GM23338 (cell line): ENCODE data around the gene OMP. TPM values are rescaled to one million over a fixed set of nuclear protein-coding genes. Genes with fewer than 3 reads are reported as not detected.

ENCODE experiments used
- ATAC-seq: fragments of 200-7000 bp; cut with Tn5 transposase; 3 replicates; pipeline ENCODE4 v1.9.1; 2020
- DNase-seq: peaks from one replicate; pipeline ENCODE4 v3.0.0-alpha.2; 2015; ENCODE audit warnings: low spot score
- H2AFZ ChIP-seq: fragments of 200-600 bp; sonication (generic); 2 replicates; pipeline ENCODE4 v1.8.0; 2016; ENCODE audit warnings: antibody characterized with exemption, mild to moderate bottlenecking, moderate library complexity
- H3F3A ChIP-seq: fragments of 200-600 bp; sonication (generic); replicated peaks from 2 replicates; pipeline ENCODE4 v1.8.0; 2017; ENCODE audit warnings: antibody characterized with exemption, mixed run types, low read depth
- H3K27ac ChIP-seq: fragments of 200-600 bp; sonication (generic); 2 replicates; pipeline ENCODE4 v1.6.1; 2016; ENCODE audit warnings: low read depth
- H3K27me3 ChIP-seq: fragments of 200-600 bp; sonication (generic); 2 replicates; pipeline ENCODE4 v1.8.0; 2016; ENCODE audit warnings: mild to moderate bottlenecking, mixed run types, moderate library complexity; ENCODE audit not compliant: insufficient read depth
- H3K36me3 ChIP-seq: fragments of 200-600 bp; sonication (generic); 2 replicates; pipeline ENCODE4 v1.8.0; 2016; ENCODE audit warnings: mild to moderate bottlenecking; ENCODE audit not compliant: insufficient read depth
- H3K4me1 ChIP-seq: fragments of 200-600 bp; sonication (generic); 2 replicates; pipeline ENCODE4 v1.8.0; 2016; ENCODE audit warnings: mild to moderate bottlenecking, moderate library complexity; ENCODE audit not compliant: insufficient read depth
- H3K4me2 ChIP-seq: fragments of 200-600 bp; sonication (generic); 2 replicates; pipeline ENCODE4 v1.7.1; 2017; ENCODE audit warnings: mixed run types
- H3K4me3 ChIP-seq: fragments of 200-600 bp; sonication (generic); 2 replicates; pipeline ENCODE4 v1.6.1; 2016; ENCODE audit warnings: mixed run types
- H3K79me2 ChIP-seq: fragments of 200-600 bp; sonication (generic); replicated peaks from 2 replicates; pipeline ENCODE4 v1.8.0; 2017; ENCODE audit warnings: mild to moderate bottlenecking; ENCODE audit not compliant: insufficient read depth
- H3K9me2 ChIP-seq: fragments of 200-600 bp; sonication (generic); 2 replicates; pipeline ENCODE4 v1.8.0; 2017; ENCODE audit not compliant: insufficient read depth
- H4K20me1 ChIP-seq: fragments of 200-600 bp; sonication (generic); replicated peaks from 2 replicates; pipeline ENCODE4 v1.8.0; 2017; ENCODE audit warnings: mild to moderate bottlenecking; ENCODE audit not compliant: insufficient read depth
- H3K27ac Mint-ChIP-seq: 2 replicates; pipeline ENCODE4 v1.8.0; 2020; ENCODE audit warnings: inconsistent platforms, mild to moderate bottlenecking, moderate library complexity, mixed read lengths
- H3K27me3 Mint-ChIP-seq: 3 replicates; pipeline ENCODE4 v1.8.0; 2022; ENCODE audit warnings: low read depth, mild to moderate bottlenecking, moderate library complexity, mixed read lengths, inconsistent platforms; ENCODE audit not compliant: insufficient read depth, poor library complexity
- H3K36me3 Mint-ChIP-seq: 3 replicates; pipeline ENCODE4 v1.8.0; 2021; ENCODE audit warnings: low read depth, mild to moderate bottlenecking, inconsistent platforms, moderate library complexity, mixed read lengths
- H3K4me1 Mint-ChIP-seq: 3 replicates; pipeline ENCODE4 v1.8.0; 2020; ENCODE audit warnings: mild to moderate bottlenecking, inconsistent platforms, mixed read lengths
- H3K4me3 Mint-ChIP-seq: 3 replicates; pipeline ENCODE4 v1.8.0; 2021; ENCODE audit warnings: moderate library complexity, mild to moderate bottlenecking, inconsistent platforms, mixed read lengths
- H3K9me3 Mint-ChIP-seq: 3 replicates; pipeline ENCODE4 v1.8.0; 2020; ENCODE audit warnings: moderate library complexity, mild to moderate bottlenecking, inconsistent platforms, mixed read lengths
- CREB1 ChIP-seq: fragments of 250-450 bp; sonication (Bioruptor Pico); IDR thresholded peaks from 2 replicates; pipeline ENCODE4 v1.5.0; 2020; ENCODE audit warnings: low read depth, mild to moderate bottlenecking, moderate library complexity
- EZH2 ChIP-seq: fragments of 200-600 bp; sonication (generic); IDR thresholded peaks from one replicate; pipeline ENCODE4 v1.8.0; 2017; ENCODE audit warnings: antibody characterized with exemption, mild to moderate bottlenecking, low read depth; ENCODE audit not compliant: unreplicated experiment
- JUNB ChIP-seq: IDR thresholded peaks from one replicate; pipeline ENCODE4 v1.6.1; 2016; ENCODE audit warnings: antibody characterized with exemption; ENCODE audit not compliant: unreplicated experiment
- NANOG ChIP-seq: IDR thresholded peaks from 2 replicates; pipeline ENCODE4 v1.6.1; 2016; ENCODE audit warnings: antibody characterized with exemption, borderline replicate concordance
- POLR2AphosphoS5 ChIP-seq: IDR thresholded peaks from 2 replicates; pipeline ENCODE4 v1.6.1; 2016; ENCODE audit warnings: antibody characterized with exemption, low read depth
- REST ChIP-seq: IDR thresholded peaks from one replicate; pipeline ENCODE4 v1.6.1; 2018; ENCODE audit warnings: antibody characterized with exemption; ENCODE audit not compliant: unreplicated experiment
- ZNF114 ChIP-seq: fragments of 250-450 bp; sonication (Bioruptor Pico); IDR thresholded peaks from 2 replicates; pipeline ENCODE4 v1.5.0; 2020; ENCODE audit warnings: mild to moderate bottlenecking, moderate library complexity
- ZNF331 ChIP-seq: fragments of 250-450 bp; sonication (Bioruptor Pico); IDR thresholded peaks from 2 replicates; pipeline ENCODE4 v1.5.0; 2020; ENCODE audit warnings: low read depth, mild to moderate bottlenecking, moderate library complexity
- polyA plus RNA-seq: library from polyadenylated mRNA; unstranded; fragments of >200 nt; fragmentation: Nextera tagmentation; extraction: Ambion mirVana; gene quantifications from 2 replicates; pipeline ENCODE4 v1.2.1, GENCODE V29; 2016
- total RNA-seq: library from RNA; depleted of rRNA; stranded (reverse); fragments of >200 nt; shearing (Covaris generic); gene quantifications from 2 replicates; pipeline ENCODE4 v1.2.3, GENCODE V29; 2014
- TF ChIP-seq, protein P1 (sequence below): IDR thresholded peaks from 2 replicates; pipeline ENCODE4 v1.6.1; 2016; ENCODE audit warnings: antibody characterized with exemption
- TF ChIP-seq, protein P2 (sequence below), 2 experiments: fragments of 200-600 bp in 1 of 2; sonication (generic) in 1 of 2; conservative IDR thresholded peaks; 2 replicates each; pipeline versions ENCODE4 v1.5.1 to v1.6.1; 2016 to 2017; ENCODE audit warnings: antibody characterized with exemption in 2 of 2, low read depth in 2 of 2, mild to moderate bottlenecking in 2 of 2, moderate library complexity in 1 of 2
- TF ChIP-seq, protein P3 (sequence below): fragments of 250-450 bp; sonication (Bioruptor Pico); IDR thresholded peaks from 2 replicates; pipeline ENCODE4 v1.5.0; 2020; ENCODE audit warnings: mild to moderate bottlenecking, moderate library complexity

The OMP gene
- total and polyA plus RNA-seq, 2 experiments from 2014 or later: 1.0 TPM; not detected in 1

- no peak overlapping the region for H3K4me2 ChIP-seq
- H3K9me3 Mint-ChIP-seq: no peaks in the 10 kb centered on the region
- no peaks in the 10 kb centered on the region for H3F3A ChIP-seq
- H2AFZ ChIP-seq: no peak overlapping the region
- no peak overlapping the region for H3K4me3 Mint-ChIP-seq
- H3K4me1 ChIP-seq: peaks cover 11% of the 10 kb centered on the region
- peaks cover 26% of the 10 kb centered on the region for H3K4me1 Mint-ChIP-seq
- H3K36me3 ChIP-seq: no peaks in the 10 kb centered on the region
- no peak for DNase-seq
- TF ChIP-seq, protein P1, sequence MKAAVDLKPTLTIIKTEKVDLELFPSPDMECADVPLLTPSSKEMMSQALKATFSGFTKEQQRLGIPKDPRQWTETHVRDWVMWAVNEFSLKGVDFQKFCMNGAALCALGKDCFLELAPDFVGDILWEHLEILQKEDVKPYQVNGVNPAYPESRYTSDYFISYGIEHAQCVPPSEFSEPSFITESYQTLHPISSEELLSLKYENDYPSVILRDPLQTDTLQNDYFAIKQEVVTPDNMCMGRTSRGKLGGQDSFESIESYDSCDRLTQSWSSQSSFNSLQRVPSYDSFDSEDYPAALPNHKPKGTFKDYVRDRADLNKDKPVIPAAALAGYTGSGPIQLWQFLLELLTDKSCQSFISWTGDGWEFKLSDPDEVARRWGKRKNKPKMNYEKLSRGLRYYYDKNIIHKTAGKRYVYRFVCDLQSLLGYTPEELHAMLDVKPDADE: no peak
- TF ChIP-seq REST: no peak
- TF ChIP-seq CREB1 (CRISPR knock-in tag): no peak
- TF ChIP-seq, protein P2, sequence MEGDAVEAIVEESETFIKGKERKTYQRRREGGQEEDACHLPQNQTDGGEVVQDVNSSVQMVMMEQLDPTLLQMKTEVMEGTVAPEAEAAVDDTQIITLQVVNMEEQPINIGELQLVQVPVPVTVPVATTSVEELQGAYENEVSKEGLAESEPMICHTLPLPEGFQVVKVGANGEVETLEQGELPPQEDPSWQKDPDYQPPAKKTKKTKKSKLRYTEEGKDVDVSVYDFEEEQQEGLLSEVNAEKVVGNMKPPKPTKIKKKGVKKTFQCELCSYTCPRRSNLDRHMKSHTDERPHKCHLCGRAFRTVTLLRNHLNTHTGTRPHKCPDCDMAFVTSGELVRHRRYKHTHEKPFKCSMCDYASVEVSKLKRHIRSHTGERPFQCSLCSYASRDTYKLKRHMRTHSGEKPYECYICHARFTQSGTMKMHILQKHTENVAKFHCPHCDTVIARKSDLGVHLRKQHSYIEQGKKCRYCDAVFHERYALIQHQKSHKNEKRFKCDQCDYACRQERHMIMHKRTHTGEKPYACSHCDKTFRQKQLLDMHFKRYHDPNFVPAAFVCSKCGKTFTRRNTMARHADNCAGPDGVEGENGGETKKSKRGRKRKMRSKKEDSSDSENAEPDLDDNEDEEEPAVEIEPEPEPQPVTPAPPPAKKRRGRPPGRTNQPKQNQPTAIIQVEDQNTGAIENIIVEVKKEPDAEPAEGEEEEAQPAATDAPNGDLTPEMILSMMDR (conservative IDR thresholded peaks at IDR 0.05; ENCODE audit: low read depth in 2 of 2): no peak
- TF ChIP-seq ZNF331 (CRISPR knock-in tag): no peak
- no peak for TF ChIP-seq ZNF114 (CRISPR knock-in tag)
- no peak for TF ChIP-seq NANOG
- TF ChIP-seq, protein P3, sequence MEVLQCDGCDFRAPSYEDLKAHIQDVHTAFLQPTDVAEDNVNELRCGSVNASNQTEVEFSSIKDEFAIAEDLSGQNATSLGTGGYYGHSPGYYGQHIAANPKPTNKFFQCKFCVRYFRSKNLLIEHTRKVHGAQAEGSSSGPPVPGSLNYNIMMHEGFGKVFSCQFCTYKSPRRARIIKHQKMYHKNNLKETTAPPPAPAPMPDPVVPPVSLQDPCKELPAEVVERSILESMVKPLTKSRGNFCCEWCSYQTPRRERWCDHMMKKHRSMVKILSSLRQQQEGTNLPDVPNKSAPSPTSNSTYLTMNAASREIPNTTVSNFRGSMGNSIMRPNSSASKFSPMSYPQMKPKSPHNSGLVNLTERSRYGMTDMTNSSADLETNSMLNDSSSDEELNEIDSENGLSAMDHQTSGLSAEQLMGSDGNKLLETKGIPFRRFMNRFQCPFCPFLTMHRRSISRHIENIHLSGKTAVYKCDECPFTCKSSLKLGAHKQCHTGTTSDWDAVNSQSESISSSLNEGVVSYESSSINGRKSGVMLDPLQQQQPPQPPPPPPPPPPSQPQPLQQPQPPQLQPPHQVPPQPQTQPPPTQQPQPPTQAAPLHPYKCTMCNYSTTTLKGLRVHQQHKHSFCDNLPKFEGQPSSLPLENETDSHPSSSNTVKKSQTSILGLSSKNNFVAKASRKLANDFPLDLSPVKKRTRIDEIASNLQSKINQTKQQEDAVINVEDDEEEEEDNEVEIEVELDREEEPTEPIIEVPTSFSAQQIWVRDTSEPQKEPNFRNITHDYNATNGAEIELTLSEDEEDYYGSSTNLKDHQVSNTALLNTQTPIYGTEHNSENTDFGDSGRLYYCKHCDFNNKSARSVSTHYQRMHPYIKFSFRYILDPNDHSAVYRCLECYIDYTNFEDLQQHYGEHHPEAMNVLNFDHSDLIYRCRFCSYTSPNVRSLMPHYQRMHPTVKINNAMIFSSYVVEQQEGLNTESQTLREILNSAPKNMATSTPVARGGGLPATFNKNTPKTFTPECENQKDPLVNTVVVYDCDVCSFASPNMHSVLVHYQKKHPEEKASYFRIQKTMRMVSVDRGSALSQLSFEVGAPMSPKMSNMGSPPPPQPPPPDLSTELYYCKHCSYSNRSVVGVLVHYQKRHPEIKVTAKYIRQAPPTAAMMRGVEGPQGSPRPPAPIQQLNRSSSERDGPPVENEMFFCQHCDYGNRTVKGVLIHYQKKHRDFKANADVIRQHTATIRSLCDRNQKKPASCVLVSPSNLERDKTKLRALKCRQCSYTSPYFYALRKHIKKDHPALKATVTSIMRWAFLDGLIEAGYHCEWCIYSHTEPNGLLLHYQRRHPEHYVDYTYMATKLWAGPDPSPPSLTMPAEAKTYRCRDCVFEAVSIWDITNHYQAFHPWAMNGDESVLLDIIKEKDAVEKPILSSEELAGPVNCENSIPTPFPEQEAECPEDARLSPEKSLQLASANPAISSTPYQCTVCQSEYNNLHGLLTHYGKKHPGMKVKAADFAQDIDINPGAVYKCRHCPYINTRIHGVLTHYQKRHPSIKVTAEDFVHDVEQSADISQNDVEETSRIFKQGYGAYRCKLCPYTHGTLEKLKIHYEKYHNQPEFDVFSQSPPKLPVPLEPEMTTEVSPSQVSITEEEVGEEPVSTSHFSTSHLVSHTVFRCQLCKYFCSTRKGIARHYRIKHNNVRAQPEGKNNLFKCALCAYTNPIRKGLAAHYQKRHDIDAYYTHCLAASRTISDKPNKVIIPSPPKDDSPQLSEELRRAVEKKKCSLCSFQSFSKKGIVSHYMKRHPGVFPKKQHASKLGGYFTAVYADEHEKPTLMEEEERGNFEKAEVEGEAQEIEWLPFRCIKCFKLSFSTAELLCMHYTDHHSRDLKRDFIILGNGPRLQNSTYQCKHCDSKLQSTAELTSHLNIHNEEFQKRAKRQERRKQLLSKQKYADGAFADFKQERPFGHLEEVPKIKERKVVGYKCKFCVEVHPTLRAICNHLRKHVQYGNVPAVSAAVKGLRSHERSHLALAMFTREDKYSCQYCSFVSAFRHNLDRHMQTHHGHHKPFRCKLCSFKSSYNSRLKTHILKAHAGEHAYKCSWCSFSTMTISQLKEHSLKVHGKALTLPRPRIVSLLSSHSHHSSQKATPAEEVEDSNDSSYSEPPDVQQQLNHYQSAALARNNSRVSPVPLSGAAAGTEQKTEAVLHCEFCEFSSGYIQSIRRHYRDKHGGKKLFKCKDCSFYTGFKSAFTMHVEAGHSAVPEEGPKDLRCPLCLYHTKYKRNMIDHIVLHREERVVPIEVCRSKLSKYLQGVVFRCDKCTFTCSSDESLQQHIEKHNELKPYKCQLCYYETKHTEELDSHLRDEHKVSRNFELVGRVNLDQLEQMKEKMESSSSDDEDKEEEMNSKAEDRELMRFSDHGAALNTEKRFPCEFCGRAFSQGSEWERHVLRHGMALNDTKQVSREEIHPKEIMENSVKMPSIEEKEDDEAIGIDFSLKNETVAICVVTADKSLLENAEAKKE (CRISPR knock-in tag): no peak
- TF ChIP-seq EZH2: no peak
- TF ChIP-seq JUNB: no peak
- TF ChIP-seq POLR2AphosphoS5: no peak
- no peaks in the 10 kb centered on the region for H3K27me3 ChIP-seq
- no peaks in the 10 kb centered on the region for H3K9me2 ChIP-seq
- ATAC-seq: no peak
- H3K27me3 Mint-ChIP-seq: peaks cover 16% of the 10 kb centered on the region
- no peaks in the 10 kb centered on the region for H3K36me3 Mint-ChIP-seq
- H3K27ac ChIP-seq: no peak overlapping the region
- H3K79me2 ChIP-seq: no peaks in the 10 kb centered on the region
- no peaks in the 10 kb centered on the region for H4K20me1 ChIP-seq
- no peak overlapping the region for H3K4me3 ChIP-seq
- H3K27ac Mint-ChIP-seq: no peak overlapping the region
Observed at GRCh38 chr11:77143405-77144020, 40.9 kb downstream of the OMP start.
